HCT116 (cell line): ENCODE results near the gene KDM2B. TPM values are rescaled to one million over a fixed set of nuclear protein-coding genes. Genes with fewer than 3 reads are reported as not detected.

Source experiments
- microRNA-seq: library from miRNA; unstranded; fragments of <30 nt; microRNA quantifications from one replicate; pipeline ENCODE4, GENCODE V29; 2016; ENCODE audit warnings: borderline number of aligned reads
- total RNA-seq: library from RNA; stranded (reverse); gene quantifications from one replicate; pipeline ENCODE4 v1.2.1, GENCODE V29; 2021; ENCODE audit not compliant: unreplicated experiment

KDM2B gene
- total RNA-seq, 1 experiment from 2014 or later: 36.7 TPM

Small RNAs within 50 kb of the gene (microRNA-seq; reads per million reads assigned to microRNA genes)
- not detected for gene MIR7107

Other genes with a start within 250 kb of the KDM2B start
- 112 TPM for gene ANAPC5, start 228.6 kb downstream of the KDM2B start, total RNA-seq
- gene RNF34, start 180.9 kb downstream of the KDM2B start, total RNA-seq: 47.8 TPM
- 20.2 TPM for gene ORAI1, start 45.5 kb upstream of the KDM2B start, total RNA-seq
- 0.34 TPM for gene MORN3, start 88.6 kb upstream of the KDM2B start, total RNA-seq
- gene TMEM120B, start 131.7 kb upstream of the KDM2B start, total RNA-seq: 20.5 TPM
- gene RHOF, start 212.7 kb upstream of the KDM2B start, total RNA-seq: 116 TPM
- gene SETD1B, start 223.0 kb upstream of the KDM2B start, total RNA-seq: 17.5 TPM